Measurements from ENCODE around the gene IQCM.

Gene IQCM

GRCh38 chr4:149768477-149768876 is 47.2 kb downstream of the IQCM start:
- DNase-seq = no peak

GRCh38 chr4:149766135-149766534 is 49.5 kb downstream of the IQCM start:
- DNase-seq = no peak

- no peak for DNase-seq
Observed at GRCh38 chr4:149765630-149766029, 50.0 kb downstream of the IQCM start.

GRCh38 chr4:149755969-149756368 is 59.7 kb downstream of the IQCM start:
- DNase-seq = no peak

- peak; percentile 35 for DNase-seq
Observed at GRCh38 chr4:149754526-149754925, 61.1 kb downstream of the IQCM start.

- DNase-seq = no peak
Observed at GRCh38 chr4:149752729-149753128, 62.9 kb downstream of the IQCM start.

- no peak for DNase-seq
Observed at GRCh38 chr4:149751174-149751573, 64.5 kb downstream of the IQCM start.

GRCh38 chr4:149749784-149750183 is 65.9 kb downstream of the IQCM start:
- DNase-seq = no peak

- DNase-seq = no peak
Observed at GRCh38 chr4:149747646-149748045, 68.0 kb downstream of the IQCM start.

- DNase-seq = no peak
Observed at GRCh38 chr4:149746276-149746675, 69.4 kb downstream of the IQCM start.

- no peak for DNase-seq
Observed at GRCh38 chr4:149741186-149741831, 74.3 kb downstream of the IQCM start.

GRCh38 chr4:149738156-149738555 is 77.5 kb downstream of the IQCM start:
- no peak for DNase-seq

- DNase-seq = no peak
Observed at GRCh38 chr4:149735796-149736195, 79.8 kb downstream of the IQCM start.

GRCh38 chr4:149728444-149728843 is 87.2 kb downstream of the IQCM start:
- no peak for DNase-seq

GRCh38 chr4:149727663-149728062 is 88.0 kb downstream of the IQCM start:
- DNase-seq = no peak

- no peak for DNase-seq
Observed at GRCh38 chr4:149723065-149723464, 92.6 kb downstream of the IQCM start.

GRCh38 chr4:149719806-149720205 is 95.8 kb downstream of the IQCM start:
- DNase-seq = no peak

GRCh38 chr4:149719357-149719756 is 96.3 kb downstream of the IQCM start:
- DNase-seq = no peak

- DNase-seq = no peak
Observed at GRCh38 chr4:149718500-149718899, 97.1 kb downstream of the IQCM start.

GRCh38 chr4:149716728-149717127 is 98.9 kb downstream of the IQCM start:
- DNase-seq = no peak

GRCh38 chr4:149715822-149716585 is 99.6 kb downstream of the IQCM start:
- DNase-seq = no peak

- no peak for DNase-seq
Observed at GRCh38 chr4:149713031-149713430, 102.6 kb downstream of the IQCM start.

GRCh38 chr4:149711593-149712365 is 103.9 kb downstream of the IQCM start:
- no peak for DNase-seq

- peak; percentile 21 for DNase-seq
Observed at GRCh38 chr4:149709640-149710039, 106.0 kb downstream of the IQCM start.

All from kidney glomerular epithelial cell (primary cell).